Panc1 (cell line): ENCODE data around the gene RPRD2.

Source experiments
- CTCF ChIP-seq: fragments of 450-650 bp; IDR thresholded peaks from 2 replicates; pipeline ENCODE4 v1.5.1; 2017; ENCODE audit warnings: mild to moderate bottlenecking
- POLR2AphosphoS5 ChIP-seq: IDR thresholded peaks from 2 replicates; pipeline ENCODE4 v1.6.1; 2012; ENCODE audit warnings: mild to moderate bottlenecking, low read depth, low read length, moderate library complexity
- REST ChIP-seq, 2 experiments: IDR thresholded peaks; 2 replicates each; pipeline ENCODE4 v1.6.1; 2011 to 2012; ENCODE audit warnings: low read depth in 2 of 2, control low read depth in 1 of 2, low read length in 1 of 2, mild to moderate bottlenecking in 1 of 2, moderate library complexity in 1 of 2; ENCODE audit not compliant: insufficient read depth in 1 of 2

GRCh38 chr1:150364231-150365003 is 470 bp downstream of the RPRD2 start:
- TF ChIP-seq CTCF (no peak), POLR2AphosphoS5 (no peak), REST (IDR thresholded peaks at IDR 0.05; ENCODE audit: insufficient read depth in 1 of 2, low read depth in 2 of 2, low read length in 1 of 2) (no peak)
